HG02973 (cell line): ENCODE measurements around the gene GNAS-AS1.

Experiments used
- ATAC-seq: cut with Tn5 transposase; IDR thresholded peaks from one replicate; pipeline ENCODE4 v1.9.1; 2021; ENCODE audit warnings: moderate library complexity; ENCODE audit not compliant: unreplicated experiment

Gene GNAS-AS1

GRCh38 chr20:58811334-58811733, 39.4 kb downstream of the GNAS-AS1 start:
- no peak for ATAC-seq

GRCh38 chr20:58810879-58811250, 39.8 kb downstream of the GNAS-AS1 start:
- ATAC-seq = no peak

GRCh38 chr20:58810116-58810878, 40.4 kb downstream of the GNAS-AS1 start:
- ATAC-seq = no peak

- ATAC-seq = no peak
Observed at GRCh38 chr20:58808271-58809046, 42.2 kb downstream of the GNAS-AS1 start.

- no peak for ATAC-seq
Observed at GRCh38 chr20:58807801-58808200, 42.9 kb downstream of the GNAS-AS1 start.

GRCh38 chr20:58803533-58803932, 47.2 kb downstream of the GNAS-AS1 start:
- no peak for ATAC-seq

GRCh38 chr20:58802061-58802460, 48.6 kb downstream of the GNAS-AS1 start:
- no peak for ATAC-seq

GRCh38 chr20:58800134-58800871, 50.4 kb downstream of the GNAS-AS1 start:
- ATAC-seq = no peak

GRCh38 chr20:58797371-58798338, 53.0 kb downstream of the GNAS-AS1 start:
- no peak for ATAC-seq

- ATAC-seq = no peak
Observed at GRCh38 chr20:58795923-58796245, 54.8 kb downstream of the GNAS-AS1 start.

GRCh38 chr20:58795181-58795922, 55.4 kb downstream of the GNAS-AS1 start:
- no peak for ATAC-seq

GRCh38 chr20:58794510-58795180, 56.1 kb downstream of the GNAS-AS1 start:
- ATAC-seq = no peak

GRCh38 chr20:58793512-58794420, 56.9 kb downstream of the GNAS-AS1 start:
- ATAC-seq = no peak

GRCh38 chr20:58792426-58792825, 58.3 kb downstream of the GNAS-AS1 start:
- ATAC-seq = no peak

- no peak for ATAC-seq
Observed at GRCh38 chr20:58791286-58791685, 59.4 kb downstream of the GNAS-AS1 start.

- ATAC-seq = no peak
Observed at GRCh38 chr20:58790454-58790853, 60.2 kb downstream of the GNAS-AS1 start.

- no peak for ATAC-seq
Observed at GRCh38 chr20:58788896-58789544, 61.7 kb downstream of the GNAS-AS1 start.
